Liver (tissue), 3 donors: Measurements from ENCODE around the gene SLC25A34.

ENCODE experiments used
- MAX ChIP-seq: IDR thresholded peaks from 2 replicates; pipeline ENCODE4 v1.6.1; 2016; ENCODE audit warnings: antibody characterized with exemption
- NR2F2 ChIP-seq: IDR thresholded peaks from 2 replicates; pipeline ENCODE4 v1.6.1; 2016; ENCODE audit warnings: antibody characterized with exemption
- RAD21 ChIP-seq, 2 donors: IDR thresholded peaks; 2 replicates each; pipeline ENCODE4 v1.6.1; 2016; ENCODE audit warnings: antibody characterized with exemption in 2 of 2, mild to moderate bottlenecking in 2 of 2
- REST ChIP-seq: IDR thresholded peaks from 2 replicates; pipeline ENCODE4 v1.6.1; 2016; ENCODE audit warnings: antibody characterized with exemption, mild to moderate bottlenecking
- ZBTB33 ChIP-seq: IDR thresholded peaks from 2 replicates; pipeline ENCODE4 v1.6.1; 2016; ENCODE audit warnings: antibody characterized with exemption
- TF ChIP-seq, protein P1 (sequence below): fragments of 150-350 bp; IDR thresholded peaks from 2 replicates; pipeline ENCODE4 v1.5.1; 2017; ENCODE audit warnings: improper control_type of control experiment, low read depth, low read length; ENCODE audit not compliant: missing input control
- donor health status: healthy.
- donor health status: healthy.

- TF ChIP-seq REST (no peak), RAD21 (IDR thresholded peaks at IDR 0.05) (no peak), ZBTB33 (no peak), NR2F2 (no peak), MAX (no peak)
- TF ChIP-seq, protein P1, sequence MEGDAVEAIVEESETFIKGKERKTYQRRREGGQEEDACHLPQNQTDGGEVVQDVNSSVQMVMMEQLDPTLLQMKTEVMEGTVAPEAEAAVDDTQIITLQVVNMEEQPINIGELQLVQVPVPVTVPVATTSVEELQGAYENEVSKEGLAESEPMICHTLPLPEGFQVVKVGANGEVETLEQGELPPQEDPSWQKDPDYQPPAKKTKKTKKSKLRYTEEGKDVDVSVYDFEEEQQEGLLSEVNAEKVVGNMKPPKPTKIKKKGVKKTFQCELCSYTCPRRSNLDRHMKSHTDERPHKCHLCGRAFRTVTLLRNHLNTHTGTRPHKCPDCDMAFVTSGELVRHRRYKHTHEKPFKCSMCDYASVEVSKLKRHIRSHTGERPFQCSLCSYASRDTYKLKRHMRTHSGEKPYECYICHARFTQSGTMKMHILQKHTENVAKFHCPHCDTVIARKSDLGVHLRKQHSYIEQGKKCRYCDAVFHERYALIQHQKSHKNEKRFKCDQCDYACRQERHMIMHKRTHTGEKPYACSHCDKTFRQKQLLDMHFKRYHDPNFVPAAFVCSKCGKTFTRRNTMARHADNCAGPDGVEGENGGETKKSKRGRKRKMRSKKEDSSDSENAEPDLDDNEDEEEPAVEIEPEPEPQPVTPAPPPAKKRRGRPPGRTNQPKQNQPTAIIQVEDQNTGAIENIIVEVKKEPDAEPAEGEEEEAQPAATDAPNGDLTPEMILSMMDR = no peak
These were observed 3.2 kb downstream of the SLC25A34 start for GRCh38 chr1:15739259-15739658.
